Fibroblast of skin of right quadriceps (primary cell): Measurements from ENCODE around the gene ANKRD34A.
"Not testable (repeated sequence)": the region's sequence is repeated elsewhere in the genome, so short reads cannot be mapped to it uniquely, and the experiment has no call there.

Source experiments
- DNase-seq: peaks from one replicate; pipeline ENCODE4 v3.0.0-alpha.2; 2013

The ANKRD34A gene

DNA sequence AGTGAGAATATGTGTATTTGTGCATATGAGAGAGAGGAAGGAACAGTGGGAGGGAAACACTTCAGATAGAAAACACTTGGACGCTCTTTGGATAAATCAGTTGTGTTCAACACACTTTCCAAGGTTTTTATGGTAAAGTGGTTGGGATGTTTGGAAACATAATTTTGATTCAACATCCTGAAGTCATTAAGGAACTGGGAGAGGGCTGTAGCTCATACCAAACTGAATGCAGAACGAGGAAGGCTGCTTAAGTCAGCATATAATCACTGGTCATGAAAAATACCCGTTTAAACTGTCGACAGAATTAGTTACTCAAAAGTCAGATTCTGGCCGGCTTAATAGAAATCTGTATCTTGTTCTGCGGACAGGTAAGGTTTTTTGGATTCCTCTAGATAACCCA lies 21.5 kb downstream of the ANKRD34A start:
- DNase-seq = peak; percentile 30

DNA sequence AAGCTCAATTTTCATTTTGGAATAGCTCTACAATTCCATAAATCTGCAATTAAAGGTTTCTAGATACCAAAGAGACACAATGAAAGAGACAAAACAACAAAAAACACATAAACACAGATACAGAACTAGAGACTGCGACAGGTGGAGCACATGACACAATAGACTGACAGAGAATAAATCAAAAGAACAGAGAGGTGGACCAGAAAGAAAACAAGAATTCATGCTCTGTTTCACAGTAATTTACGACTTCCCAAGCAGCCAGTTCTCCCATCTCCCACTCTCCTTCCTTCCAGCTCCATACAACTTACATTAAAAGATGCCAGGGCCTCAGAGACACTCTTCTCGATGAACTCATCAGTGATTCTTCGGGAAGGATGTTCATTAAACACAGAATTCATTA lies 22.0 kb downstream of the ANKRD34A start:
- no peak for DNase-seq

DNA sequence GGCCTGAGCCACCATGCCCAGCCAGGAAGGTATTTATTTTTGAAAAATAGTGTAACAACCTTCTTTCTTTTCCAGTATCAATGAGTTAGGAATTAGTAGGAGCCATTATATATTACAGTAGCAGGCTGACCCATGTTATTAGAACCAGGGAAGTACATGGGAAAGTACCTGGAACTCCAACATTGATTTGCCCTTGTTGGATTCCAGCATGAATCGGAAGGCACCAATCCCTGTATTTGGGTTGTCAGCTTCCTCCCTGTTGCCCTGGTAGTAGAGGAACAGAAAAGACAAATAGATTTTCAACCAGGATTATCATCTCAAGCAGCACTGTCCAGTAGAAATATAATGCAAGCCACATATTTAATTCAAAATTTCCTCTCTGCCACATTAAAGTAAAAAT lies 26.9 kb downstream of the ANKRD34A start:
- no peak for DNase-seq

DNA sequence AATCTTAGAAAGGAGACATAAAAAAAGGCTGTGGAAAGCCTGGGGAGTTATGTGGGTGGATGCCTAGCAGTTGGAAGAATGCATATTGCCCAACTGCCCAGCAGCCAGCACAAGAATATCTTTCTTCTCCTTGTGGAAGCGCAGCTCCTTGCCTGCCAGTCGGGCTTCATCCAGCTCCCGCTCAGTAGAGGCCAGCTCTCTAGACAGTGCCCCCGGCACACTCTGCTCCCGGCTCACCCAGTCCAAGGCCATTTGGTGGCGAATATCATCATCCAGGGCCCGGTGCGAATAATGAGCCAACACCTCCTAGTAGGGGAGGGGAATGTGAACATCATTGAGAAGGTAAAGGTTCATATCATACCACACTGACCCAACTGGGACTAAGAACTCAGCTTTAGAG lies 28.1 kb downstream of the ANKRD34A start:
- DNase-seq = no peak

DNA sequence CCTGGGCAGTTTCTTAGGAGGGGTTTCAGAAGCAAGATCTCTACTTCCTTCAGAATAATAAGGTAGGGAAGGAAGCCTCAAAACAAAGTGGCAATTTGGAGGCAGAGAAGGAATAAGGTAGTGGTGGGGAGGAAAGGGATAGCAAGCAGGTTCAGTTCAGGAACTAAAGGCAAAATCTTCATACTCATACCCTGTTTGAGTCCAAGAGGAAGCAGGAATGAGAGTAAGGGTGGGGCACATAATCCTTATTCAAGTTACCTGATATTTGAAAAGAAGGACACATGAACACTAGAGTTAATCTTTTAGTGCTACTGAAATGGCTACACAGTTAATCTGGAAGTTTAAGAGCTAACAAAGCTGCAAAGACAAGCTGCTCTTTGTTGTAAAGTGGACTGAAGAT lies 28.7 kb downstream of the ANKRD34A start:
- DNase-seq = no peak

DNA sequence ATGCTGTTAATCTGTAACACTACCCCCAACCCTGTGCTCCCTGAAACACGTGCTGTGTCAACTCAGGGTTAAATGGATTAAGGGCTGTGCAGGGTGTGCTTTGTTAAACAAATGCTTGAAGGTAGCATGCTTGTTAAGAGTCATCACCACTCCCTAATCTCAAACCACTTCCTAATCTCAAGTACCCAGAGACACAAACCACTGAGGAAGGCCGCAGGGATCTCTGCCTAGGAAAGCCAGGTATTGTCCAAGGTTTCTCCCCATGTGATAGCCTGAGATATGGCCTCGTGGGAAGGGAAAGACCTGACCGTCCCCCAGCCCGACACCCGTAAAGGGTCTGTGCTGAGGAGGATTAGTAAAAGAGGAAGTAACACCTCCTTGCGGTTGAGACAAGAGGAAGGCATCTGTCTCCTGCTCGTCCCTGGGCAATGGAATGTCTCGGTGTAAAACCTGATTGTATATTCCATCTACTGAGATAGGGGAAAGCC lies 31.8 kb downstream of the ANKRD34A start:
- DNase-seq = not testable (repeated sequence)

DNA sequence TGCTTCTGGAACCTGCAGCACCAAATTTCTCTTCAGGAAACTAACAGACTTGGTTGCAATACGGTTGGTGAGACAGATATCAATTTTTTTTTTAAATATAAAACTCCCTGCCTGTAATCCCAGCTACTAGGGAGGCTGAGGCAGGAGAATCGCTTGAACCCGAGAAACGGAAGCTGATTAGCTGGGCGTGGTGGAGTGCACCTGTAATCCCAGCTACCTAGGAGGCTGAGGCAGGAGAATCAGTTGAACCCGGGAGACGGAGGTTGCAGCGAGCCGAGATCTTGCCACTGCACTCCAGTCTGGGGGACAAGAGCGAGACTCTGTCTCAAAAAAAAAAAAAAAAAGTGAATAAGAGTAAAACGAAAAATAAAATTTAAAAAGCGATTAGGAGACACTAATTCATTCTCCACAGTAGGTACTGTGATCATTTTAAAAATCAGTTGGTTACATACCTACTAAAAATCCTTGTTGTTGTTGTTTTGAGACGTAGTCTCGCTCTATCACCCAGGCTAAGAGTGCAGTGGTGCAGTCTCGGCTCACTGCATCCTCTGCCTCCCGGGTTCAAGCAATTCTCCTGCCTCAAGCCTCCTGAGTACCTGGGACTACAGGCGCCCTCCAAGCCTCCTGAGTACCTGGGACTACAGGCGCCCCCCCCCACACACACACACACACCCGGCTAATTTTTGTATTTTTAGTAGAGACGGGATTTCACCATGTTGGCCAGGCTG lies 36.3 kb downstream of the ANKRD34A start:
- DNase-seq = no peak

DNA sequence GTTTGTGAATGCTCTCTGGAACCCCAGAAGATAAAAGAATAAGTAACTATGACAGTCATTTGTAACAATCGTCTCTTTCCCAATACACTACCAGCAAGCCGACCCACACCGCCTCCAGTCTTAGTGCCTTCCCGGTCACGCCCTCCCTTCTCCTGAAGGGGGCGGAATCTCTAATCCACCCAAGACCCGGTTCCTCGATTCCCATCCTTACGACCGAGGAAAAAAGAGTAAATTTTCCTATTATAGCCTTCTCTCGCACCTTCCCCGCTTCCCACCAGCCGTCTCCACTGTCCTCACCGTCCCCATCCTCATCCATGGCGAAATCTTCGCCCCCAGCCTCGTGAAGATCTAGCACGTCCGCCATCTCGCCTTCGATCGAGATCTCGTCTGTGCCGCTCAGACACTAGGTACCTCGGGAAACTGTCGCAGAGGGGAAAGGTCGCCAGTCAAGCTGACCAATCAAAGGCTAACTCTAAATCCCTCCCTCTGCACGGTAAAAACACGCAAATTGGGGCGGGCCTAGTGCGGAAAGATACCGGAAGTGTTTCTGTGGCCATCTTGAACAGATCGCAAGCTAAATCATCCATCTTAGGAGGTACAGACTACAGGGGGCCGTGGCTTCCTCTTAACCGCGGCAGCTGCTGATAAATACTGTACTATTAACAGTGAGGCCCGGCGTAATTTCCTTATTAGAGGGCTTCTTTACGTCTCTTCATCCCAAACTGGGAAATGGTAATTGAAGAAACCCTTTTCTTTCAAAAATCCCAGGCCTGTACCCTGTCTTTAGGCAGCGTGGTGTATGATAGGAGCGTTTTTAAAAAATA lies 37.1 kb downstream of the ANKRD34A start, which contains the start of gene RBM8A:
Gene RBM8A (minus strand): TSS at position 422 of the 824 bp plus-strand sequence. CDS start 58 bp downstream, at position 364.
- peak; percentile 99 for DNase-seq

DNA sequence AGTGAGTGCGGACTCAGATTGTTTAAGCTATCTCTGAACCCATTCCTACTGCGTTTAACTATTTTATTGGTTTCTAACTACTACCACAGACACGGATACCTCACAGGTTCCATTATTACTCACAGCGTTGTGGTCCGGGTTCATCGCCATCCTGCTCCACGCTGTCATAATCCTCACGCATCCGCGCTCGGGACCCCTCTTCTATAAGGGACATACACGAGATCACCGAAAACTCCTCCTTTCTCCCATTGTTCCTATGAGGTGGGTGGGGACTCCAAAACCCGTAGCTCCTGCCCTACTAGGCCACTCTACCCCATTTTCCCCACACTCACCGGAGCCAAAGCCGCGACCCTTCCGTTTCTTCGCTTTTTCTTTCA lies 37.7 kb downstream of the ANKRD34A start:
- DNase-seq = no peak

DNA sequence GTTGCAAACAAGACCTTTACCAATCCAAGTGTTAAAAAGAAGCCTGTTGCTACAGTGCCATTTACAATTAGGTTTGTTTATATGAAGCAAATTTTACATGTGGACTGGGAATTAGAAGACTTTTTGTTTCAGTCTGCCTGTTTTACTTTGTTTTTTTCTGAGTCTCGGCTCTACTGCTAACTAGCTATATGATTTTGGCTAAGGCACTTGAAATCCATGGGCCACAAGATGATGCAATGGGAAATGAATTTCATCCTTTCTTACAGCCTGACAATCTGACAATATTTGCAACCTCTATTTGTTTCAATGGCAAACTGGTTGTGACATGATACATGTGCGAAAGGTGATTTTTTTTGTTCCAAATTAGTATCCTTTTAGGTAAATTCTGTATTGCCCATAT lies 42.1 kb downstream of the ANKRD34A start:
- DNase-seq = no peak

DNA sequence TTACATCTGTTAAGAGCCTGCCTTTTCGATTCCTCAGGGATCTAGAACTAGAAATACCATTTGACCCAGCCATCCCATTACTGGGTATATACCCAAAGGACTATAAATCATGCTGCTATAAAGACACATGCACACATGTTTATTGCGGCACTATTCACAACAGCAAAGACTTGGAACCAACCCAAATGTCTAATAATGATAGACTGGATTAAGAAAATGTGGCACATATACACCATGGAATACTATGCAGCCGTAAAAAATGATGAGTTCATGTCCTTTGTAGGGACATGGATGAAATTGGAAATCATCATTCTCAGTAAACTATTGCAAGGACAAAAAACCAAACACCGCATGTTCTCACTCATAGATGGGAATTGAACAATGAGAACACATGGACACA lies 44.1 kb downstream of the ANKRD34A start:
- DNase-seq = not testable (repeated sequence)

DNA sequence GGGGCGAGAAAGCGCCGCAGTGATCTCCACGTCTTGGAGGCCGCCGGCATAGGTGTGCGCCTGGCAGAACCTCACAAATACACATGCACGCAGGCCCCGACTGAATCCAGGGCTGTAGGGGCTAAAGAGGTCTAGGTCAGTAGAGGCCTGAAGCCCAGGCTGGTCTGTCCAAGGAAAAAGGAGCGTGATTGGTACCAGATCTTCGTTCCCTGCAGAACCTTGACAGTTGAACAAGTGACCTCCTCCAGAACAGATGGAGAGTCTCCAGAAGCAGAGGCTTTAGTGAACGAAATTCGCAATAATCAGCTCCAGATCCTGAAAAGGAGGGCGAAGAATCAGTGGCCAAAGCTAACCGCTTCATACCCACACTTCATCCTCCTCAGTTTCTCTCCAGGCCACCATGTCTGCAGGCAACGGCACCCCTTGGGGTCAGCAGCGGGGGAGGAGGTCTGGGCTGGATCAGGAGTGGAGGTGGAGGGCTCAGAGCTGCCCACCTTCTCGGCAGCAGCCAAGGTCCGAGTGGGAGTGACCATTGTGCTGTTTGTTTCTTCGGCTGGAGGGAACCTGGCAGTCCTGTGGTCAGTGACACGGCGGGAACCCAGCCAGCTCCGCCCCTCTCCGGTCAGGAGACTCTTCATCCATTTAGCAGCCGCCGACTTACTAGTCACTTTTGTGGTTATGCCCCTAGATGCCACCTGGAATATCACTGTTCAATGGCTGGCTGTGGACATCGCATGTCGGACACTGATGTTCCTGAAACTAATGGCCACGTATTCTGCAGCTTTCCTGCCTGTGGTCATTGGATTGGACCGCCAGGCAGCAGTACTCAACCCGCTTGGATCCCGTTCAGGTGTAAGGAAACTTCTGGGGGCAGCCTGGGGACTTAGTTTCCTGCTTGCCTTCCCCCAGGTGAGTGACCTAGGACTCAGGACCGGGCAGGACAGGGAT lies 45.1 kb downstream of the ANKRD34A start:
- no peak for DNase-seq

DNA sequence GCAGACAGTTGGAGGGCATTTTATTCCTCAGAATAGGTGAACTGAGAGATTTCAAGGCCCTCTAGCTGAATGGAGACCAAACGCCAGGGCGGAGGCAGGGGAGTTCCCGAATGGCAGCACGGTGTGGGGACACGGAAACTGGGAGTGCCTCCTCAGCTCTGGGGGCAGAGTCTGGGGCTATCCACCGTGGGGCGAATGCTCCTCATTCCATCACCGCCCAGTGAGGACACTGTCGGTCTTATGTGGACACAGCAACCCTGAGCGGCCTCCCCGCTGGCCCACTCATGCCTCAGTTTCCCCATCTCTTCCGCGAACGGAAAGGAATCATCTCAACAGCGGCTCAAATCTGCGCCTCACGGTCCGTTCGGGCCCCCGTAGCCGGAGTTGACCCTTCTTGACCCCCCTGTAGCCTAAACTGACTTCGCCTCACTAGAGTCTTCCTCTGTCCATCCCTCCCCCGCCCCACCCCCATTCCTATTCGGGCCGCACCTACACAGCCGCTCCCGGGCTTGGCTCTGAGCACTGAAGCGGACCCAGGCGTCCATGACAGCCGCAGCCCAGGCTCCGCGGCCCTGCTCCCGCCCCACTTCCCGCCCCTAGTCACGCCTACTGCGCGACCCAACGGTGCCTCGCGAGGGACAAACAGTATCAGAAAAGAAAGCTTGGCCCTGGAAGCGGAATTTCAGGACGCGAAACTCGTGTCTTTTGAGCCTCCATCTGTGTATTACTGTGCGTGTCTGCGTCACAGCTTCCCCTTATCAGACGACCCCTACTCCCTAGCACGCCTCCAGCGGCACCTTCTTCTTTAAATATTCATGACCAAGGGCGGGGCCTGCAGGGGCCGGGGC lies 46.0 kb downstream of the ANKRD34A start, which contains the start of gene PEX11B:
Gene PEX11B (minus strand): TSS at position 574 of the 848 bp plus-strand sequence. CDS start 29 bp downstream, at position 545.
- DNase-seq = peak; percentile 88

DNA sequence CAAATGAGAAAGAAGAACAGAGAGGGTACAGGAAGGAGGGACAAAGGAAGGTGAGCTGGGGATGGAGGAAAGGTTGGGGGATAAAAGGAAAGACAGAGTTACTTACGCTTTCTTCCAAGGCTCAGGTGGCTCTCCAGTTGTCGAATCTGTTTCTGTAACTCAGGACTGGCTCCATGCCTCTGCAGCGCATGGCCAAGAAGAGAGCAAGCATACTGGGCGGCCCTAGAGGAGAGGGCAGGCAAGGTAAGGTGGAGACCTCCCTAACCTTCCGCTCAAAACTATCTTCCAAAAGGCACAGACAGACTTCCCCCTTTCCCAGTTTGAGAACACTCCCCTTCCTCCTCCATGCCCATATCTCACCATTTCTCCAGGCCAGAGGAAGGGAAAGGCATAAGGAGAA lies 46.8 kb downstream of the ANKRD34A start:
- no peak for DNase-seq

DNA sequence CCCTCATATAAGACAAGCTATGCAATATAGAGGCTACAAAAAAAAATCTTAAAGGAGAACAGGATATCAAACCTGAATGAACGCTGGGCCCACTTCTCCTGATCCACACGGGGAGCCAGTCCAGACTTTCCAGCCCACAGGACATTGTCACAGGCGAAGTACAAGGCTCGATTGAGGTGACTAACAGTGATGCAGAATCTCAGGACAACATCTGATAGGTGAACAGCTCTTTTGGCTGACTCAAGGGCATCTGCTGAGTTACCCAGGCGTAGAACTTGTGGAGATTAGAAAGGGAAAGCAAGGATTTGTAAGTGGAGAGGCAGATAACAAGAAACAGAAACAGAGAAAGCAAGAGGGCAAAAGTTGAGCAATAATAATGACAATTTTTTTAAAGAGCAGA lies 47.6 kb downstream of the ANKRD34A start:
- DNase-seq = no peak

DNA sequence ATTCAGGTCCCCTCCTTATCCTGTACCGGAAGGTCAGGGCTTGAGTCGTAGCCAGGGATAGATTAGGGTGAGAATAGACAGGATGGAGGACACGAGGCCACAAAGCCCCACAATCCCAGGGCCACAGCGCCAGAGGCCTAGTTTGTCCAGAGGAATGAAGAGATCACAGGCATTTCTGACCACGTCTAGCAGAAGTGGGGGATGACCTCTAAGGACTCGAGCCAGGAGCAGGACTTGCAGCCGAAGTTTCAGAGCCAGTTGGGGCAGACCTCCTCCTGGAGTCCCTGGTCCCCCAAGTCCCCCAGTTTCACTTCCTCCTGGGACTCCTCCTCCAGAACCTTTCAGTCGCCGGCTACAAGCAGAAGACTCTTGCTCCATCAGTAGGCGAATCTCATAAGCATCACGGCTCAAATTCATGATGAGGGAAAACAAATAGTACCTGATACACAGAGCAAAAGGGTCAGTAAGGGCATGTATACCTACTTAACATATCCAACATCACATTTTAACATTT lies 52.2 kb downstream of the ANKRD34A start:
- no peak for DNase-seq
